HUES6 (cell line): Measurements from ENCODE around the gene SCRG1.

Experiments
- H3K27ac ChIP-seq: 2 replicates; pipeline ENCODE4 v1.7.0; 2013; ENCODE audit warnings: low read depth, mild to moderate bottlenecking, low read length, inconsistent platforms
- H3K27me3 ChIP-seq: 2 replicates; pipeline ENCODE4 v1.6.1; 2013; ENCODE audit warnings: low read length; ENCODE audit not compliant: control insufficient read depth, insufficient read depth
- H3K36me3 ChIP-seq: 2 replicates; pipeline ENCODE4 v1.6.1; 2013; ENCODE audit warnings: low read length; ENCODE audit not compliant: control insufficient read depth, insufficient read depth
- H3K4me1 ChIP-seq: 2 replicates; pipeline ENCODE4 v1.6.1; 2013; ENCODE audit warnings: low read length; ENCODE audit not compliant: control insufficient read depth, insufficient read depth
- H3K4me3 ChIP-seq: 2 replicates; pipeline ENCODE4 v1.5.1; 2013; ENCODE audit warnings: low read depth, low read length
- H3K9ac ChIP-seq: one replicate; pipeline ENCODE4 v1.6.1; 2013; ENCODE audit warnings: mild to moderate bottlenecking, low read length
- H3K9me3 ChIP-seq: 2 replicates; pipeline ENCODE4 v1.6.1; 2013; ENCODE audit warnings: low read depth, low read length; ENCODE audit not compliant: control insufficient read depth, insufficient read depth

Gene SCRG1

DNA sequence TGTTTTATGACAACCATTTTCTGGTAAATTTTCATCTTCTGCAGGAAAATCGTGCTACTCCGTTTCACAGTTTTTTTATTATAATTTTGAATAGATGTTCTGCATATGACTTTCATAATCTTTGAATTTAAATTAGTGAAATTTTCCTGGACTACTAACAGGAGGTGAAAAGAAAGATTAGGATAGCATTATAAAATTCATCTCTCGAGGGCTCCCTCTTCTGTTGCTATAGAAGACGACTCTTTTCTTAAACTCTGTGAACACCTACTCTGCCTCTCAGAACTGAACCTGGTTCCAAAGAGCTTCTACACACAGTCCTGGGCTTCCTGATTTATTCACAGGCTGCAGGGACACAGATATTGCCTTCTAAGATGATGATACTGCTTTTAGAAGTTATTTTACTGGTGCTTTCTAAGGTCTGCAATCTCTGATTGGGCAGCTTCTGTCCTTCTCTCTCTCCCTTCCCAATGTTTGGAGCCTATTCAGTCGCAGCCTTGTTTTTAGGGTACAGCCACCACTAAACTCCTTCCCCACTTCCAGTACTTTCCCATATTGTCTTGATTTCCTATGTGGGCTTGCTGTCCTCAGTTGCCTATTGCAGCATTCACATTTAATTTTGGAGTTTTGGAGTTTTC lies 38.2 kb downstream of the SCRG1 start:
- Histone ChIP-seq H3K27me3 (no peaks in the 10 kb centered on the region), H3K4me3 (no peak overlapping the region), H3K27ac (no peak overlapping the region), H3K9me3 (no peaks in the 10 kb centered on the region; the same call in 1 of the 2 replicates), H3K4me1 (no peaks in the 10 kb centered on the region), H3K36me3 (no peaks in the 10 kb centered on the region), H3K9ac (no peak overlapping the region)

DNA sequence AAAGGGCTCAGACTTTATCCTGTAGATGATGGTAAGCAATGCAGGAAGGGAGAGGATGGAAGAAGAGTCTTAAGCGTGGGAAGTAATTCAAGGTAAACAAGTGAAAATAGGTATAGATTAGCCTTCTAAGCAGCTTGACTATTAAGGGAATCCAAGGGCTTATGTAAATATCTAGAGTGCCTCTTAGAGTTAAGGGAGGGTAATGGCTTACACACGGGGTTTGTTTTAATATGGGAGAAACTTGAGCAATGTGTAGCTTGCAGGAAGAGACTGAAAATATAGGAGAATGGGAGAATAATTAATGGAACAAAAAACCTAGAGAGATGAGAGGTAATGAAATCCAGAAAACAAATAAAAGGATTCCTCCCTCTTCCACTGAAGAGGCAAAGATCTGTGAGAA lies 41.0 kb downstream of the SCRG1 start:
- no peaks in the 10 kb centered on the region for H3K4me1 ChIP-seq
- H3K27ac ChIP-seq, result no peak overlapping the region
- H3K9me3 ChIP-seq, result no peaks in the 10 kb centered on the region; the same call in 1 of the 2 replicates
- H3K27me3 ChIP-seq, result no peaks in the 10 kb centered on the region
- H3K36me3 ChIP-seq, result no peaks in the 10 kb centered on the region
- H3K9ac ChIP-seq, result no peak overlapping the region
- no peak overlapping the region for H3K4me3 ChIP-seq

DNA sequence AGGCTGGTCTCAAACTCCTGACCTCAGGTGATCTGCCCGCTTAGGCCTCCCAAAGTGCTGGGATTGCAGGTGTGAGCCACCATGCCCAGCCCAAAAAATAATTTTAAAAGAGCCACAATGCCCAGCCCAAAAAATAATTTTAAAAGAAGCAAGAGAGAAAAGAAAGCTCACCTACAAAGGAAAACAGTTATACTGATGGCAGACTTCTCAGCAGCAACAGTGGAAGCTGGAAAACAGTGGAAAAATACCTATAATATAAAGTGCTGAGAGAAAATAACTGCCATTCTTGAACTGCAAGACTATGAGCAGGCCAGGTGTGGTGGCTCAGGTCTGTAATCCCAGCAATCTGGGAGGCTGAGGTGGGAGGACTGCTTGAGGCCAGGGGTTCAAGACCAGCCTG lies 51.4 kb downstream of the SCRG1 start:
- H3K4me1 ChIP-seq, result peaks cover 13% of the 10 kb centered on the region
- no peak overlapping the region for H3K27ac ChIP-seq
- no peak overlapping the region for H3K4me3 ChIP-seq
- H3K27me3 ChIP-seq, result no peaks in the 10 kb centered on the region
- H3K9ac ChIP-seq, result no peak overlapping the region
- H3K9me3 ChIP-seq, result no peaks in the 10 kb centered on the region; the same call in 1 of the 2 replicates
- no peaks in the 10 kb centered on the region for H3K36me3 ChIP-seq

DNA sequence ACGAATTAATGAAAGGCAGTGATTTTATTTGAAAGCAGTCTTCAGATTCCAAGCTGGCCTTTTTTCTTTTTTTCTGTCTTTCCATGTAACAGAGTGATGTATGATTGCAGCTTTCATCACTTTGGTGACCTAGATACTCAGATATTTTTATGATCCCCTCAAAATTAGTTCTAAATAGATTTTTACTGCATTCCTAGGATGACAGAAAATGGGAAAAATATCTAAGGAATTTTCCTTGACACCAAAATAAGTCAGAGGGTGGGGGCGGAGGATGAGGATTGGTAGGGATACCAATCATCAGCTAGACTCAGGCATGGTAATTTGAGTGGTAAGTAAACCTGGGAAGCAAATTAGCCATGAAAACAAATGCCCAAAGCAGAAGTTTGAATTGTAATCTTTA lies 52.8 kb downstream of the SCRG1 start:
- Histone ChIP-seq H3K36me3 (no peaks in the 10 kb centered on the region), H3K9ac (no peak overlapping the region), H3K27me3 (no peaks in the 10 kb centered on the region), H3K4me1 (peaks cover 14% of the 10 kb centered on the region), H3K27ac (no peak overlapping the region), H3K9me3 (no peaks in the 10 kb centered on the region; the same call in 1 of the 2 replicates), H3K4me3 (no peak overlapping the region)

DNA sequence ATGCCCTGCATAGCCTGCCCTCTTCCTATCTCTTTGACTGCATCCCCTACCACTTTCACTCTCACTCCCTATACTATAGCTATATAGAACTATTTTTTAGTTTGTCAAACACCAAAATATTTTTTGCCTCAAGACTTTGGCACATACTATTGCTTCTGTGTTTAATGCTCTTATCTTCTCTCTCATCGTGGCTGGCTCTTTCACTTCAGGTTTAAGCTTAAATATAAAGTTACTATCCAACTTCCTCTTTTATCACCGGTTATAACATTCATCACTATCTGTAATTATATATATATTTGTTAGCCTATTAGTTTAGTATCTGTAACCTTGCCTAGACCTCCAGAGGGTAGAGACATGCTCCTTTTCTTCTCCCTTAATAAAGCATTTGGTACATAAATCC lies 53.3 kb downstream of the SCRG1 start:
- no peaks in the 10 kb centered on the region; the same call in 1 of the 2 replicates for H3K9me3 ChIP-seq
- H3K4me1 ChIP-seq, result peaks cover 18% of the 10 kb centered on the region
- H3K27ac ChIP-seq, result no peak overlapping the region
- no peaks in the 10 kb centered on the region for H3K36me3 ChIP-seq
- no peaks in the 10 kb centered on the region for H3K27me3 ChIP-seq
- no peak overlapping the region for H3K9ac ChIP-seq
- H3K4me3 ChIP-seq, result no peak overlapping the region

DNA sequence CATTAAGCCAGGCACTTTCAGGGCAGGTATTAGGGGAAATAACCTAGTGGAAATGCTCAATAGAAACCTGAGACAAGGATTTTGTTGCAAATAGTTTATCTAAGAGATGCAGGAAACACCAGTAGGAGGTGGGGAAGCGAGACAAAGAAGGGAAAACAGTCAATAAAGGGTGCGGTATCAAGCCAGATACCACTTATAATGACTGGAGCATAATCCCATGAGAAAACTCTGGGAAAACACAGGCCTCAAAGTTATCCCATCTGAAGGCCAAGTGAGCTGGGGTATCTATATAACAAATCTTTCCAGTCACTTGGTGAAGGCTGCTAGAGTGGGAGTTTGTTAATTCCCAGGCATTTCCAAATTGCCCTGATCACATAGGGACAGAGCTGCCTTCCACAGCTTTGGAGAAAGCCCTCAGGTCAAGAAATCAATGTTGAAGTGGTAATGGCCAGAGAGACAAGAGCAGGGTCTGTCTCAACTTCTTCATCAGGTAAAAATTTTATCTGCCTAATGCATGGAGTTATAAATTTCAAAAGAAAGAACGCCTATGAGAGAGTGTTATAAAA lies 55.0 kb downstream of the SCRG1 start:
- Histone ChIP-seq H3K36me3 (no peaks in the 10 kb centered on the region), H3K27me3 (no peaks in the 10 kb centered on the region), H3K9ac (no peak overlapping the region), H3K4me3 (no peak overlapping the region), H3K27ac (no peak overlapping the region), H3K4me1 (peaks cover 19% of the 10 kb centered on the region), H3K9me3 (no peaks in the 10 kb centered on the region; the same call in 1 of the 2 replicates)

DNA sequence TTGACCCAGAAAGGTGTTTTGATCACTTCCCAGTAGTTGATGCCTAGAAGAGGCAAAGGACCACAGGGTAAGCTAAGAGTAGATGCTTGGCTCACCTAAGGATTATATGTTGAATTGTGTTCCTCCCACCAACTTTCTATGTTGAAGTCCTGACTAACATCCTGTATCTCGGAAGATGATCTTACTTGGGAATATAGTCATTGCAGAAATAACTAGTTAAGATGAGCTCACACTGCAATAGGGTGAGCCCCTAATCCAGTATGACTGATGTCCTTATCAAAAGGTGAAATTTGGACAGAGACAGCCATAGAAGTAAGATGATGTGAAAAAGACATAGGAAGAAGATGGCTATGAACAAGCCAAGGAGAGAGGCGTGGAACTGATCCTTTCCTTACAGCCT lies 61.5 kb downstream of the SCRG1 start:
- Histone ChIP-seq H3K4me1 (peaks cover 19% of the 10 kb centered on the region; the same call in 1 of the 2 replicates), H3K36me3 (peaks cover 9% of the 10 kb centered on the region), H3K9me3 (no peaks in the 10 kb centered on the region), H3K27me3 (no peaks in the 10 kb centered on the region), H3K4me3 (no peak overlapping the region), H3K9ac (no peak overlapping the region), H3K27ac (no peak overlapping the region)

DNA sequence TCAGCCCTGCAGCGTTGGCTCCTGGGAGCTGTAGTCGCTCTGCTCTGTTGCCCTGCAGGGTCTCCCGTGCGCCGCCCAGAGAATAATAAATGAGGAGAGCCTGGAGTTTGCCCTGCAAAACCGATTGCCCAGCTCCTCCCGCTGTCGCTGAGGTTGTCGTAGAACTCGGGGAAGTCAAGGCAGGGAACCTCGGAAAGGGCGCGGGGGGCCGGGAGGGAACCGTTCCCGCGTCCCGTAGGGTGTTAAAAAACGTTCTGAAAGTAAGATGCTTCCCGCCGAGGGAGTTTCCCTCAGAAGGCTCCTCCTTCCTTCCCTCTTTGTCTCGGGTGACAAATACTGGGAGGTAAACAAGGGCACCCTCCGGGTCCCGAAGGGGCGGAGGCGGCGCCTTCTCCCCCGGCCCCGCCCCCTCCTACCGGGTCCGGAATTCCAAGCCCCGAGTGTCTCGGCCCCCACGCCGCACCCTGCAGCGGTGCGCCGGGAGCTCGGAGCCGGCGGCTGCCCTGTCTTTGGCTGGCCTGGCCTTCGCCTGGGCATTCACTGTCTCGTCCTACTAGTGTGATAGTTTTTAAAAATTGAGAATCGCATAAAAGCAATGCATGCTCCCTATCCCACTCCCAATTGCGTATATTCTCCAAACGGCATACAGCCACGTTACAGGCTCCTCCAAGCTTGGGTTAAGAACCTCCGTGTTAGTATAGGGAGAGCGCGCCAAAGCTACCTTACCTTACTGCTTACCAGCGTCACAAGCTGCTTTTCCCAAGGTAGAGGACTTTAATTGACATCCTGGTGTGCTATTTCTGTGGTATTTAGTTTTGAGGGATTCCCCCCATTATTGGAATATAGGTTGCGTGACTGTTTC lies 63.8 kb downstream of the SCRG1 start:
- peak overlapping the region; percentile 95 for H3K4me3 ChIP-seq
- H3K4me1 ChIP-seq, result peaks cover 19% of the 10 kb centered on the region; the same call in 1 of the 2 replicates

More for the DNA sequence above, 63.8 kb downstream of the SCRG1 start:
- H3K9ac ChIP-seq, result peak overlapping the region; percentile 93
- H3K36me3 ChIP-seq, result peaks cover 31% of the 10 kb centered on the region
- peak overlapping the region; percentile 87 for H3K27ac ChIP-seq
- no peaks in the 10 kb centered on the region for H3K27me3 ChIP-seq
- H3K9me3 ChIP-seq, result no peaks in the 10 kb centered on the region
